ENCODE measurements around the gene TELO2. TPM values are rescaled to one million over a fixed set of nuclear protein-coding genes. Genes with fewer than 3 reads are reported as not detected.
A peak's percentile ranks its signal among the peaks of the same experiment; 100 is the strongest.

Gene TELO2
- total RNA-seq, 1 experiment from 2014 or later, result 60.3 TPM

GRCh38 chr16:1526608-1527555 is 33.7 kb downstream of the TELO2 start:
- Histone ChIP-seq H3K27me3 (ENCODE audit: control insufficient read depth, insufficient read depth, low read length) (no peaks in the 10 kb centered on the region), H3K36me3 (replicated peaks; ENCODE audit: control insufficient read depth, insufficient read depth, low read length) (no peaks in the 10 kb centered on the region), H3K4me3 (ENCODE audit: insufficient read depth, low read depth, low read length) (no peak overlapping the region)
- no peak for DNase-seq

- H3K27me3 ChIP-seq (ENCODE audit: control insufficient read depth, insufficient read depth, low read length), result no peaks in the 10 kb centered on the region
- H3K4me3 ChIP-seq (ENCODE audit: insufficient read depth, low read depth, low read length), result no peak overlapping the region
- DNase-seq, result no peak
- H3K36me3 ChIP-seq (replicated peaks; ENCODE audit: control insufficient read depth, insufficient read depth, low read length), result no peaks in the 10 kb centered on the region
Measured at GRCh38 chr16:1527836-1528811, 35.0 kb downstream of the TELO2 start.

GRCh38 chr16:1528921-1529537 is 35.9 kb downstream of the TELO2 start:
- Histone ChIP-seq H3K4me3 (ENCODE audit: insufficient read depth, low read depth, low read length) (no peak overlapping the region), H3K36me3 (replicated peaks; ENCODE audit: control insufficient read depth, insufficient read depth, low read length) (no peaks in the 10 kb centered on the region), H3K27me3 (ENCODE audit: control insufficient read depth, insufficient read depth, low read length) (no peaks in the 10 kb centered on the region)
- no peak for DNase-seq

GRCh38 chr16:1530349-1530882 is 37.3 kb downstream of the TELO2 start:
- Histone ChIP-seq H3K36me3 (replicated peaks; ENCODE audit: control insufficient read depth, insufficient read depth, low read length) (no peaks in the 10 kb centered on the region), H3K27me3 (ENCODE audit: control insufficient read depth, insufficient read depth, low read length) (no peaks in the 10 kb centered on the region), H3K4me3 (ENCODE audit: insufficient read depth, low read depth, low read length) (no peak overlapping the region)
- no peak for DNase-seq

GRCh38 chr16:1530883-1531637 is 37.9 kb downstream of the TELO2 start:
- Histone ChIP-seq H3K36me3 (replicated peaks; ENCODE audit: control insufficient read depth, insufficient read depth, low read length) (no peaks in the 10 kb centered on the region), H3K4me3 (ENCODE audit: insufficient read depth, low read depth, low read length) (no peak overlapping the region), H3K27me3 (ENCODE audit: control insufficient read depth, insufficient read depth, low read length) (no peaks in the 10 kb centered on the region)
- no peak for DNase-seq

GRCh38 chr16:1531638-1531910 is 38.4 kb downstream of the TELO2 start:
- Histone ChIP-seq H3K4me3 (ENCODE audit: insufficient read depth, low read depth, low read length) (no peak overlapping the region), H3K27me3 (ENCODE audit: control insufficient read depth, insufficient read depth, low read length) (no peaks in the 10 kb centered on the region), H3K36me3 (replicated peaks; ENCODE audit: control insufficient read depth, insufficient read depth, low read length) (no peaks in the 10 kb centered on the region)
- no peak for DNase-seq

GRCh38 chr16:1532081-1532760 is 39.1 kb downstream of the TELO2 start:
- DNase-seq, result no peak
- H3K27me3 ChIP-seq (ENCODE audit: control insufficient read depth, insufficient read depth, low read length), result no peaks in the 10 kb centered on the region
- no peaks in the 10 kb centered on the region for H3K36me3 ChIP-seq (replicated peaks; ENCODE audit: control insufficient read depth, insufficient read depth, low read length)
- H3K4me3 ChIP-seq (ENCODE audit: insufficient read depth, low read depth, low read length), result no peak overlapping the region

- Histone ChIP-seq H3K27me3 (ENCODE audit: control insufficient read depth, insufficient read depth, low read length) (no peaks in the 10 kb centered on the region), H3K36me3 (replicated peaks; ENCODE audit: control insufficient read depth, insufficient read depth, low read length) (no peaks in the 10 kb centered on the region), H3K4me3 (ENCODE audit: insufficient read depth, low read depth, low read length) (no peak overlapping the region)
- no peak for DNase-seq
Measured at GRCh38 chr16:1532771-1533170, 39.6 kb downstream of the TELO2 start.

GRCh38 chr16:1533443-1533951 is 40.3 kb downstream of the TELO2 start, which contains the start of gene TMEM204:
Gene TMEM204 (plus strand): TSS chr16:1533666. CDS start chr16:1534276, 610 bp downstream.
- Histone ChIP-seq H3K4me3 (ENCODE audit: insufficient read depth, low read depth, low read length) (no peak within 1 kb of the TSS), H3K27me3 (ENCODE audit: control insufficient read depth, insufficient read depth, low read length) (no peaks in the 10 kb centered on the region), H3K36me3 (replicated peaks; ENCODE audit: control insufficient read depth, insufficient read depth, low read length) (no peaks in the 10 kb centered on the region)
- peak; percentile 78 for DNase-seq

GRCh38 chr16:1534021-1535020 is 41.2 kb downstream of the TELO2 start:
- no peak overlapping the region for H3K4me3 ChIP-seq (ENCODE audit: insufficient read depth, low read depth, low read length)
- H3K36me3 ChIP-seq (replicated peaks; ENCODE audit: control insufficient read depth, insufficient read depth, low read length), result no peaks in the 10 kb centered on the region
- no peaks in the 10 kb centered on the region for H3K27me3 ChIP-seq (ENCODE audit: control insufficient read depth, insufficient read depth, low read length)
- peak; percentile 75 for DNase-seq

GRCh38 chr16:1535391-1536291 is 42.5 kb downstream of the TELO2 start:
- peak; percentile 75 for DNase-seq
- no peaks in the 10 kb centered on the region for H3K27me3 ChIP-seq (ENCODE audit: control insufficient read depth, insufficient read depth, low read length)
- H3K4me3 ChIP-seq (ENCODE audit: insufficient read depth, low read depth, low read length), result no peak overlapping the region
- H3K36me3 ChIP-seq (replicated peaks; ENCODE audit: control insufficient read depth, insufficient read depth, low read length), result no peaks in the 10 kb centered on the region

All from H7 (cell line).